Natural killer cell treated with Interleukin-12 subunit alpha and Interleukin-12 subunit beta and Interleukin-15 and Interleukin-18, amount 100 ng/mL, for 72 hours (primary cell): ENCODE data around the gene PPP1R1B. TPM values are rescaled to one million over a fixed set of nuclear protein-coding genes. Genes with fewer than 3 reads are reported as not detected.
A peak's percentile ranks its signal among the peaks of the same experiment; 100 is the strongest.

ENCODE experiments used
- ATAC-seq, 2 donors: fragments of 150-1000 bp; cut with Tn5 transposase in 1 of 2; sonication (Bioruptor Pico), chemical (Tn5 transposase) in 1 of 2; 2 replicates each; pipeline ENCODE4 v1.10.0; 2021
- DNase-seq: peaks from one replicate; pipeline ENCODE4 v3.0.0; 2022; ENCODE audit warnings: low spot score
- H3K27ac Mint-ChIP-seq, 2 donors: 1 replicate in 1 of 2; 2 replicates in 1 of 2; pipeline ENCODE4 v1.8.0; 2022; ENCODE audit warnings: mixed read lengths in 2 of 2, mild to moderate bottlenecking in 1 of 2, moderate library complexity in 1 of 2
- H3K27me3 Mint-ChIP-seq, 2 donors: 1 replicate in 1 of 2; 2 replicates in 1 of 2; pipeline ENCODE4 v1.8.0; 2022; ENCODE audit warnings: mixed read lengths in 2 of 2
- H3K36me3 Mint-ChIP-seq: one replicate; pipeline ENCODE4 v1.8.0; 2022; ENCODE audit warnings: mixed read lengths
- H3K4me1 Mint-ChIP-seq, 2 donors: 1 replicate in 1 of 2; 2 replicates in 1 of 2; pipeline ENCODE4 v1.8.0; 2022; ENCODE audit warnings: low read depth in 2 of 2, mixed read lengths in 2 of 2, mild to moderate bottlenecking in 1 of 2
- H3K4me3 Mint-ChIP-seq: one replicate; pipeline ENCODE4 v1.8.0; 2022; ENCODE audit warnings: mixed read lengths
- H3K9me3 Mint-ChIP-seq: 2 replicates; pipeline ENCODE4 v1.8.0; 2022; ENCODE audit warnings: mixed read lengths
- total RNA-seq, 2 donors: library from RNA; stranded (reverse); gene quantifications; one replicate each; pipeline ENCODE4 v1.2.3, GENCODE V29; 2022

Gene PPP1R1B
- total RNA-seq, 2 donors from 2014 or later, result not detected

DNA sequence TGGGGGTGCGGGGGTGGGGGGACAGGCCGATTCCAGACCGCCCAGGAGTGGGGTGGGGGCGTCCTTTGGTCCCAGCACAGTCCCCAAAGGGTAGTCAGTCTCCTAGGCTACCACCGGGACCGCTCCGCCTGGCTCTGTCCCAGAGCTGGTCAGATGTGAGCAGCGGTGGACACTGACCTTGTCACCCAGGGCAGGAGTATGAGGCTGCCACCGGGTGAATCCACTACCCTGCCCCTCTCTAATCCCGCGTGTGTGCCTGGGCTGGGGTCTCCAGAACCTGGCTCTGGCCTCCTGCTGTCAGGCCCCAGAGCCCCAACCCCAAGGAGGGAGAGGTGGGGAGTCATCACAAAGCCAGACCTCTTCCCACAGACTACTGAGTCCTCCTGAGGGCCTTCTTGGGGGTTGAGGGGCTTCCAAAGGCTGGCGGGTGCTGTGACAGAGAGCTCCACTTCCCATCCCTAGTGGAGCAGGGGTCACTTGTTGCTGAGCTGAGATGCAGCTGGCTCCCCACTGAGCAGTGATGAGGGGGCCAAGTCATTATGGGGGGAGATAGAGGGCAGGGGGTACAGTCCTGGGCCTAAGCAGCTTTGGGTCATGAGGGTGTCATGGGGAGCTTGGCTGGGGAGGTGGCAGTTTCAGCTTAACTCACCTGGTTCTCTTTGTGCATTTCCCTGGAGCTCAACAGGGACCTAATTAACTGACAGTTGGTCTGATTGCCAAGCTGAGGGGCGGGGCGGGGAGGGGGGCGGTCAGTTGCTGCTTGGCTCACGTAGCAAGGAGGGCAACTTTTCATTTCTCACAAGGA lies 1.2 kb downstream of the PPP1R1B start:
- DNase-seq, result no peak
- Mint-ChIP-seq H3K36me3 (no peaks in the 10 kb centered on the region), H3K27ac (no peak overlapping the region), H3K4me3 (no peak overlapping the region), H3K27me3 (peaks cover 36% of the 10 kb centered on the region in 2 donors), H3K4me1 (peaks cover 8 to 14% of the 10 kb centered on the region in 2 donors), H3K9me3 (no peaks in the 10 kb centered on the region)
- ATAC-seq, result no peak

DNA sequence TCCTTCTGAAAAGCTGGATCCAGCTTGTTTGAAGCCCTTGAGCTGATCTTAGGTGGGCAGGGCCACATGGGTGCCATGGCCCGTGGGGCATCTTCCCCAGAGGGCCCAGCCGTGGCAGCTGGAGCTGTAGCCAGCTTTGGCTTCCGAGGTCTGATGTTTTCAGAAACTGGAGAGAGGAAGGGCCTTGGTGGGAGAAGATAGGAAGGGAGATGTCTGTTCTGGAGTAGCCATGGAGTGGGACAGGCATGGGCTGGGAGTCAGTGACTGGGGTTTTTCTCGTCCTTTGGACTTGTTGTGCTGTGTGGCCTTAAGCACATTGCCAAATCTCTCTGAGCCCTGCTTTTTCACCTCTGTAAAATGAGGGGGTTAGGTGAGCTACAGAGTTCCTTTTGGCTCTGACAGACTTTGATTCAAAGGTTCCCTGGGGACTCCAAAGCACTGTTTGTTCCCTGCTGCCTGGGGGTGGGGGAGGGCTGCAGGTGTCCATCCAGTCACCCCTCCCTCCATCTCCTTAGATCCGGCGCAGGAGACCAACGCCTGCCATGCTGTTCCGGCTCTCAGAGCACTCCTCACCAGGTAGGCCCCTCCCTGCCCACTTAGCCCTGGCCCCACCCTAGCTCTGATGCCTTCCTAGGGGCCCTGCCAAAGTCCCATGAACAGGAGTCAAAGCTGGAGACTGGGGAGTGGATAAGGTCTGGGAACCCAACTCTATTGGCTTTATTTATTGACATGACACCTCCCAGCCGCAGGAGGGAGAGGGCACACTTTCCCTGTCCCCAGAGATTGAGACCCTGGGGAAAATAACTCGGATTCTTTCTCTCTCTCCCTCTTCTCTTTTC lies 2.1 kb downstream of the PPP1R1B start:
- no peak for DNase-seq
- peaks cover 0 to 11% of the 10 kb centered on the region in 2 donors for H3K4me1 Mint-ChIP-seq
- no peak overlapping the region for H3K27ac Mint-ChIP-seq
- no peak overlapping the region for H3K4me3 Mint-ChIP-seq
- H3K27me3 Mint-ChIP-seq, result peaks cover 36% of the 10 kb centered on the region in 2 donors
- H3K9me3 Mint-ChIP-seq, result no peaks in the 10 kb centered on the region
- H3K36me3 Mint-ChIP-seq, result no peaks in the 10 kb centered on the region
- ATAC-seq, result no peak

DNA sequence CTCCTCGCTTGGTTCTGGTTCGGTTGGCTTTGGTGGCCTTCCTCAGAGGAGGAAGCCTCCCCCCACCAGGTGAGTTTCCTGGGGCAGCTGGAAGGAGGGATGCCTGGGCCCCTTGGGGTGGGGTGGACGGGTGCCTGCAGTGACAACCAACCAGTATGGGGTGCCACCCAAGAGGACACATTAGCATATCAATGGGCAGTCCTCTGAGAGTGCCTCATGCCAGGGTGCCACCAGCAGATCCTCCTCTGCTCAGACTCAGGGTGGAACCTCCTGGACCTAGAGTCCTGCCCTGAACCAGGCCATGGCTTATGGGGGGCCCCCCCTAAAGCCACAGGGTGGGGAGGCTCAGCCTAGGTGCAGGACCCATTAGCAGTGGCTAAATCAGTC lies 2.7 kb downstream of the PPP1R1B start:
- Mint-ChIP-seq H3K4me3 (no peak overlapping the region), H3K27ac (no peak overlapping the region), H3K4me1 (peaks cover 4 to 13% of the 10 kb centered on the region in 2 donors), H3K9me3 (no peaks in the 10 kb centered on the region), H3K27me3 (peaks cover 35 to 36% of the 10 kb centered on the region in 2 donors), H3K36me3 (no peaks in the 10 kb centered on the region)
- DNase-seq (no peak), ATAC-seq (no peak)

DNA sequence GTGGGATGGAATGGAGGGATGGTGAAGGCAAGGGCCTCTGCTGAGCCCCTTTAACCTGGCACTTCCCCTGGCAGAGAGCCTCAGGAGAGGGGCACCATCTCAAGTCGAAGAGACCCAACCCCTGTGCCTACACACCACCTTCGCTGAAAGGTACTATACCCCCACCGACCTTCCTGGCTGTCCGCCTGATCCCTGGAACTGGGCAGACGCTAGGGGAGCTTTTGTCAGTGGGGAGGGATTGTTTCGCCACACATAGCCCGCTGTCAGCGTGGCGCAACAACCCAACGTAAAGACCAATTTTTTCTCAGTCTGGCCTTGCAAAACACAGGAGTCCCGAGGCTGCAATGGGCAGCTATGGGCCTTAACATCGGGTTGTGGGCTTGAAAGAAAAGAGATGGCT lies 3.1 kb downstream of the PPP1R1B start:
- DNase-seq (no peak), ATAC-seq (no peak)
- Mint-ChIP-seq H3K36me3 (no peaks in the 10 kb centered on the region), H3K4me3 (no peak overlapping the region), H3K4me1 (peaks cover 8 to 12% of the 10 kb centered on the region in 2 donors), H3K9me3 (no peaks in the 10 kb centered on the region), H3K27ac (no peak overlapping the region), H3K27me3 (peaks cover 33 to 36% of the 10 kb centered on the region in 2 donors)

DNA sequence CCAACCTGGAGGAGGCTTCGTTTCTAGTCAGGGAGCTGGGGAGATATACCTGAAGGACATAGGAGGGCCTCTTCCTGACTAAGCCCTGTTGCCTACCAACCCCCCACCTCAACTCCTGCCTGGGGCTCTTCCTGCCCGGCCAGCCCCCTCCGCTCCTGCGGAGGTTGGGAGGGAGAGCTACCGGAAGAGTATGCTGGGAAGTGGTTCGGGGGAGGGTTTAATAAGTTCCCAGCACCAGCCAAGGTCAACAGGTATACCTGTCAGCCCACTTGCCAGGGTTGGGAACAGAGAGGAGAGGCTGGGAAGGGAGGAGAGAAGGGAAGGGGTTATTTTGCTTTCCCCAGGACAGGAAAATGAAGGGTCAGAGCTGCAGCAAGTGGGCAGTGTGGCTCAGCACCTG lies 4.7 kb downstream of the PPP1R1B start:
- ATAC-seq (no peak), DNase-seq (no peak)
- peaks cover 23 to 28% of the 10 kb centered on the region in 2 donors for H3K27me3 Mint-ChIP-seq
- no peaks in the 10 kb centered on the region for H3K9me3 Mint-ChIP-seq
- H3K4me3 Mint-ChIP-seq, result no peak overlapping the region
- no peak overlapping the region for H3K27ac Mint-ChIP-seq
- peaks cover 9 to 10% of the 10 kb centered on the region in 2 donors for H3K4me1 Mint-ChIP-seq
- no peaks in the 10 kb centered on the region for H3K36me3 Mint-ChIP-seq

DNA sequence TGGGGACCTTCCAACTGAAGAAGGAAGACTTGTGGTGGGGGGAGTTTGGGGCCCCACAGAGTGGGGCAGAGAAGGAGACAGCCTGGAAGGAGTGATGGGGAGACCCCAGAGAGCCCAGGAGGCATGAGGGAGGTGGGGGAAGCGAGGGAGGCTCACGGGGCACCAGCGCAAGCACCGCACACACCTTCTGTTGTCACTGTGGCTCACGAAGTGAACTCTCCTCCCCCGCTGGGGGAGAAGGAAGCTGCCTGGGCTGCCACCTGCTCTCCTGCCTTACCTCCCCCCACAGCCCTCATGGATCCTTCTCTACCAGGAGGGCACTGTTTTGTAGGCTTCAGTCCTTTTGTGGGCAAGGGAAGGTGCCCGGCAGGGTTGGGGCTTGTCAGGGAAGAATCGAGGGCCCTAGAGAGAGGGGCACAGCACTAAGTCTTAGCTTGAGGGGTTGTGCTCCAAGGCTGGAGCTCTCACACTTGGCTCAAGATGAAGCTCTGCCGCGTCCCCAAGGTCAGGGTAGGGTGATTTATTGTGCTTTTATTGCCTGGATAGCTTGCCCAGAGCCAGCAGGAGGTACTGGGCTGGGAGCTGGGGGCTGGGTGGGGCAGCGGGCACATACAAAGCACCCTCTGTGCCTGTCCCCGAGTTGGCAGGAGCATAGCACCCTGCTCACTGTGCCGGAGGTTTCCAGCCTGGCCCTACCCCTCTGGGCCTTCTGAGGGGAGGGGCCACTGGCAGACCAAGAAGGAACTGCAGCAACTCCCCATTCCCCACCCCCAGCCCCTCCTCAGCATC lies 5.6 kb downstream of the PPP1R1B start:
- no peak overlapping the region for H3K27ac Mint-ChIP-seq
- peaks cover 10 to 11% of the 10 kb centered on the region in 2 donors for H3K4me1 Mint-ChIP-seq
- H3K27me3 Mint-ChIP-seq, result peaks cover 20 to 25% of the 10 kb centered on the region in 2 donors
- no peak for ATAC-seq
- DNase-seq, result no peak
- H3K4me3 Mint-ChIP-seq, result no peak overlapping the region
- no peaks in the 10 kb centered on the region for H3K9me3 Mint-ChIP-seq
- no peaks in the 10 kb centered on the region for H3K36me3 Mint-ChIP-seq

DNA sequence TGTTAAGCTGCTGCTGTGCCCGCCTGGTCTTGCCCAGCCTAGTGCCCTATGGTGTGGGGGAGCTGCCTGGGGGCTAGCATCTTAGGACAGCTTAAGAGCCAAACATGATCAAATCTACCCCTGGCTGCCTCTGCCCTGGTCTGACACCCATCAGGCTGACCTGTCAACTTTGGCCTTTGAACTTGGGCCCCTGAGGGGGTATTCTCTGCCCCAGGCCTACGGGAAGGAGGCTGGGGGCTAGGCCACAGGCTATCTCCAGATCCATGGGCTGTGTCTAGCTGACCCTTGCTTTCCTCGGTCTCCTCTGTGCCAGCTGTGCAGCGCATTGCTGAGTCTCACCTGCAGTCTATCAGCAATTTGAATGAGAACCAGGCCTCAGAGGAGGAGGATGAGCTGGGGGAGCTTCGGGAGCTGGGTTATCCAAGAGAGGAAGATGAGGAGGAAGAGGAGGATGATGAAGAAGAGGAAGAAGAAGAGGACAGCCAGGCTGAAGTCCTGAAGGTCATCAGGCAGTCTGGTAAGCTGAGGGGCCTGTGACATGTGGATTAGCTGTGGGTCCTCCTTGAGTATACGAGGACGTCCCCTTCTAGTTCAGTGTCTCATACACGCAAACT lies 6.9 kb downstream of the PPP1R1B start:
- ATAC-seq (no peak), DNase-seq (no peak)

DNA sequence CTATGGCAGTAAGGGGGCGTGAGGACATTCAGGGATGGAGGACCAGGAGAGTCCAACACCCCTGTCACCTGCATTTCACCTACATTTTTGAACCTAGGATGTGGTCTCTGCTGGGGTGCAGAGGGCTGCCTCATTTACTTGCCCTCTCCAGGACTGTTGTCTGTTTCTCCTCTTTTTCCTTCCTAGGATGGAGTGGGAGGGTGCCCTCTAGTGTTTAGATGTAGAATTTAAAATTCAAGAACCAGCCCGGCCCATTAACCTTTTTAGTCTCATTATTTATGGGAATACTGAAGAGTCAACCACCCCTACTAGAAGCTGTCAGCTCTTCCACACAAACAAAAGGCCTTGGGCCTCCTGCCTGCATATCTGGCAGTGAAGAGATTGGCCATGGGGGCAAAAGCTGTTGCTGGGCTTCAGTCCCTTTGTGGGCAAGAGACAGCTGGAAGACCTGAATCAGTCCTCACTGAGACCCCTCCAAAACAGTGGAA lies 7.7 kb downstream of the PPP1R1B start:
- Mint-ChIP-seq H3K9me3 (no peaks in the 10 kb centered on the region), H3K27ac (peak overlapping the region in 1 of 2 donors; percentile 44), H3K4me3 (no peak overlapping the region), H3K36me3 (peaks cover 4% of the 10 kb centered on the region), H3K27me3 (peaks cover 12% of the 10 kb centered on the region in 2 donors), H3K4me1 (peaks cover 30% of the 10 kb centered on the region in 2 donors)
- DNase-seq (no peak), ATAC-seq (no peak)

More for the DNA sequence above, 6.9 kb downstream of the PPP1R1B start:
- Mint-ChIP-seq H3K4me1 (peaks cover 23% of the 10 kb centered on the region in 2 donors), H3K27me3 (peaks cover 13 to 15% of the 10 kb centered on the region in 2 donors), H3K27ac (peak overlapping the region in 1 of 2 donors; percentile 44), H3K4me3 (no peak overlapping the region), H3K9me3 (no peaks in the 10 kb centered on the region), H3K36me3 (peaks cover 4% of the 10 kb centered on the region)

DNA sequence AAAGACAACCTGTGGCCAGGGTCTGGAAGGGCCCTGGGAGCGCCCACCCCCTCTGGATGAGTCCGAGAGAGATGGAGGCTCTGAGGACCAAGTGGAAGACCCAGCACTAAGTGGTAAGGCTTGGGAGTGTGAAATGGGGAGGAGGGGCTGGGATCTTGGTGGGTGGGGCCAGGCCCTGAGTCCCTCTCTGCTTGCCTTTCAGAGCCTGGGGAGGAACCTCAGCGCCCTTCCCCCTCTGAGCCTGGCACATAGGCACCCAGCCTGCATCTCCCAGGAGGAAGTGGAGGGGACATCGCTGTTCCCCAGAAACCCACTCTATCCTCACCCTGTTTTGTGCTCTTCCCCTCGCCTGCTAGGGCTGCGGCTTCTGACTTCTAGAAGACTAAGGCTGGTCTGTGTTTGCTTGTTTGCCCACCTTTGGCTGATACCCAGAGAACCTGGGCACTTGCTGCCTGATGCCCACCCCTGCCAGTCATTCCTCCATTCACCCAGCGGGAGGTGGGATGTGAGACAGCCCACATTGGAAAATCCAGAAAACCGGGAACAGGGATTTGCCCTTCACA lies 8.9 kb downstream of the PPP1R1B start:
- Mint-ChIP-seq H3K4me1 (peaks cover 40 to 41% of the 10 kb centered on the region in 2 donors), H3K4me3 (no peak overlapping the region), H3K27ac (peak overlapping the region; percentile 77 to 92), H3K27me3 (peaks cover 12% of the 10 kb centered on the region in 2 donors), H3K36me3 (peaks cover 4% of the 10 kb centered on the region), H3K9me3 (no peaks in the 10 kb centered on the region)
- DNase-seq (no peak), ATAC-seq (no peak)

DNA sequence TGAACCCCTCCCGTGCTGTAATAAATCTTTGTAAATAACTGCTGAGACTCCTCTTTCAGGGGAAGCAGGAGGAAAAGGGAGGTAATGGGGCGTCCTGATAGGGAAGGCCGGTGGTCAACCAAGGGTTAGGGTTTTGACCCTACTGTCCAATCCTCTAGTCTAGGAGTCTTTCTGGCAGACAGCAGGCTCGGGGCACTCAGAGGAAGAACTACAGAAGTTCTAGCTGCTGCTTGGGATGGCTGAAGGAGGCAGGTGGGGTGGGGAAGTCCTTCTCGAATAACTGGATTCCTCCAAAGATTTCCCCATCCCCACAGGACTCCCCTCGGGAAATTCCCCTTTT lies 9.8 kb downstream of the PPP1R1B start:
- no peak for DNase-seq
- Mint-ChIP-seq H3K9me3 (no peaks in the 10 kb centered on the region), H3K4me3 (peak overlapping the region; percentile 96), H3K36me3 (peaks cover 4% of the 10 kb centered on the region), H3K27ac (peak overlapping the region; percentile 77 to 92), H3K4me1 (peaks cover 46 to 50% of the 10 kb centered on the region in 2 donors), H3K27me3 (peaks cover 3 to 5% of the 10 kb centered on the region in 2 donors)
- no peak for ATAC-seq

DNA sequence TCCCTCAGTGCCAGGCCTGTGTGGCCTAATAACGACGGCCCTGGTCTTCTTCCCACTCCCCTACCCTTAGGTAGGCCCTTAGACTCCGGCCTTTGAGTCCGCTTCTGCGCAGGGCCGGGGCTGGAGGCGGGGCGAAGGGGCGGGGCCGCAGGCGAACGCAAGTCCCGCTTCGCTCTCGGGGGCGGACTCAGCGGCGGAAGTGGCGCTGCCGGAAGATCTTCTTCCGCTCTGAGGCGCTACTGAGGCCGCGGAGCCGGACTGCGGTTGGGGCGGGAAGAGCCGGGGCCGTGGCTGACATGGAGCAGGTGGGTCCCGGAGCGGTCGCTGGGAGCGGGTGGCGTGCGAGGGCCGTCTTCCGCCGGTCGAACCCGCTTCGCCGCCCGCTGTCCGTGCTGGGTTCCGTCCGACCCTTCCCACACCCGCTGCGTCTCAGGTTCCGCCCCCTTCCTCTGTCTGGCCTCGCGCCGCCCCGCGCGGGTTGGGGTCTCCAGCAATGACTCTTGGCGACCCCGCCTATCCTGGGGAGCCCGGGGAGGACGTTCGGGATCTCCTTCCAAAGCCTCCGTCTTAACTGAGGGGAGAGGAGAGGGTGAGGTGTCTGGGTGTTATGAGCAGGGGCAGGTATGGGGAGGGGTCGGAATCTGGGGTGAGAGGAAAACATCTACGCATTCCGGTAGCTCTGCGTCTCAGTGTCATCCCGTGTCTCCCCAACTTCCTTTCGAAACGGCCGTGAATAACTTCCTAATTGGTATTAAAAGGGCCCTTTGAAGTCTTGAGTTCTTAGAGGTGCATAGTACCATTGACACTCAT lies 10.4 kb downstream of the PPP1R1B start, which contains the start of gene STARD3:
STARD3 (plus strand) TSS at position 218 of the 810 bp plus-strand sequence. CDS start 16,388 bp downstream, outside the sequence.
- H3K36me3 Mint-ChIP-seq, result peaks cover 4% of the 10 kb centered on the region
- DNase-seq (peak; percentile 96), ATAC-seq (peak; percentile 93 to 96)
- H3K27ac Mint-ChIP-seq, result peak within 1 kb of the TSS; percentile 77 to 92
- no peaks in the 10 kb centered on the region for H3K27me3 Mint-ChIP-seq
- no peaks in the 10 kb centered on the region for H3K9me3 Mint-ChIP-seq
- H3K4me3 Mint-ChIP-seq, result peak within 1 kb of the TSS; percentile 96
- peaks cover 51 to 54% of the 10 kb centered on the region in 2 donors for H3K4me1 Mint-ChIP-seq

DNA sequence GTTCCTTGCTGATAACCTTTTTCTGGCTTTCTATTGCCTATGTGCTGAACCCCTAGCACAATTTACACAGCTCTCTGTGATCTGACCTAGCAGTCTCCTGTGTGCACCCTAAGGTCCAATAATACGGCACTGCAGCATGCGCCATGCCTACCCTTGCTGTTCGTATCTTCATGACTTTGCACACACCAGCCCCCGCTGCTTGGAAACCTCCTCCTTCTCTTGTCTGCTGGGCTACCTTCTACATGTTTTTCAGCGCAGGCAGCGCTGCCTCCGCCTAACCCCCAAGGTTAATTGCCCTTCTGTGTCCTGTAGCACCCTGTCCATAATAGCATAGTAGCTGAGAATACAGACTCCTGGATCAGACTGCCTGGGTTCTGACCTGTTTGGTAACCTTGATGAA lies 11.6 kb downstream of the PPP1R1B start:
- H3K27ac Mint-ChIP-seq, result peak overlapping the region; percentile 77 to 92
- peak overlapping the region; percentile 96 for H3K4me3 Mint-ChIP-seq
- no peaks in the 10 kb centered on the region for H3K27me3 Mint-ChIP-seq
- no peaks in the 10 kb centered on the region for H3K9me3 Mint-ChIP-seq
- peaks cover 63 to 65% of the 10 kb centered on the region in 2 donors for H3K4me1 Mint-ChIP-seq
- DNase-seq (no peak), ATAC-seq (no peak)
- peaks cover 4% of the 10 kb centered on the region for H3K36me3 Mint-ChIP-seq
